Activated T-helper 1 cell treated with anti-CD3 and anti-CD28 coated beads, Interleukin-12 subunit alpha, Interleukin-12 subunit beta, Interleukin-2, Interleukin-4 antibody, amounts not matched to agents 30 ng/mL and 10 ng/mL and 1 ng/mL, durations not matched to agents 14 hours and 24 hours and 36 hours (primary cell): ENCODE results near the gene MBTD1. TPM values are rescaled to one million over a fixed set of nuclear protein-coding genes. Genes with fewer than 3 reads are reported as not detected.
A peak's percentile ranks its signal among the peaks of the same experiment; 100 is the strongest.

Experiments
- DNase-seq: peaks from one replicate; pipeline ENCODE4 v3.0.0; 2021; ENCODE audit warnings: low spot score
- H3K27ac Mint-ChIP-seq: one replicate; pipeline ENCODE4 v1.8.0; 2021; ENCODE audit warnings: mild to moderate bottlenecking, mixed read lengths
- H3K27me3 Mint-ChIP-seq: one replicate; pipeline ENCODE4 v1.8.0; 2022; ENCODE audit warnings: mild to moderate bottlenecking, moderate library complexity, mixed read lengths; ENCODE audit not compliant: insufficient read depth
- H3K36me3 Mint-ChIP-seq: one replicate; pipeline ENCODE4 v1.8.0; 2021; ENCODE audit warnings: low read depth, mixed read lengths
- H3K4me1 Mint-ChIP-seq: one replicate; pipeline ENCODE4 v1.8.0; 2021; ENCODE audit warnings: low read depth, mixed read lengths
- H3K4me3 Mint-ChIP-seq: one replicate; pipeline ENCODE4 v1.8.0; 2021; ENCODE audit warnings: mild to moderate bottlenecking, moderate library complexity, mixed read lengths
- H3K9me3 Mint-ChIP-seq: one replicate; pipeline ENCODE4 v1.8.0; 2021; ENCODE audit warnings: mixed read lengths
- intact Hi-C: fragments of 100-400 bp; cut with micrococcal nuclease; formaldehyde crosslinking; loops from one replicate; pipeline ENCODE4 v1.15.1; 2024
- total RNA-seq: library from RNA; stranded (reverse); gene quantifications from 2 replicates; pipeline ENCODE4 v1.2.3, GENCODE V29; 2022

MBTD1 gene
- total RNA-seq, 1 donor from 2014 or later: 12.0 TPM

- peaks cover 52% of the 10 kb centered on the region for H3K4me1 Mint-ChIP-seq
- no peaks in the 10 kb centered on the region for H3K9me3 Mint-ChIP-seq
- H3K27ac Mint-ChIP-seq: peak overlapping the region; percentile 85
- H3K36me3 Mint-ChIP-seq: peaks cover 34% of the 10 kb centered on the region
- no peaks in the 10 kb centered on the region for H3K27me3 Mint-ChIP-seq
- intact Hi-C loops: loop anchor here (5.0 kb wide), 2 partner anchors 261 to 1586 kb away; partner anchors contain the start of gene SPOP
- H3K4me3 Mint-ChIP-seq: peak overlapping the region; percentile 82
- DNase-seq: no peak
Observed at GRCh38 chr17:51263006-51263405, 3.2 kb upstream of the MBTD1 start.

GRCh38 chr17:51261024-51261963 lies 1.4 kb upstream of the MBTD1 start:
- intact Hi-C loops: loop anchor here (5.0 kb wide), 2 partner anchors 259 to 1584 kb away; partner anchors contain the start of gene SPOP

GRCh38 chr17:51260237-51261023 lies 581 bp upstream of the MBTD1 start, which contains the start of gene UTP18:
TSS of gene UTP18 (plus strand) at chr17:51260546. CDS start at chr17:51260585, 39 bp downstream.
- peaks cover 26% of the 10 kb centered on the region for H3K36me3 Mint-ChIP-seq
- intact Hi-C loops: loop anchor here (1.0 to 5.0 kb wide), 6 partner anchors 93 to 1583 kb away; partner anchors contain the start of genes NME1, SPAG9 and SPOP
- H3K4me3 Mint-ChIP-seq: peak within 1 kb of the TSS; percentile 88
- H3K4me1 Mint-ChIP-seq: peaks cover 60% of the 10 kb centered on the region
- no peaks in the 10 kb centered on the region for H3K27me3 Mint-ChIP-seq
- no peaks in the 10 kb centered on the region for H3K9me3 Mint-ChIP-seq
- peak within 1 kb of the TSS; percentile 97 for H3K27ac Mint-ChIP-seq
- DNase-seq: peak; percentile 93

More at GRCh38 chr17:51261024-51261963, 1.4 kb upstream of the MBTD1 start:
- Mint-ChIP-seq H3K4me1 (peaks cover 61% of the 10 kb centered on the region), H3K9me3 (no peaks in the 10 kb centered on the region), H3K36me3 (peaks cover 27% of the 10 kb centered on the region), H3K27me3 (no peaks in the 10 kb centered on the region), H3K27ac (peak overlapping the region; percentile 85), H3K4me3 (peak overlapping the region; percentile 88)
- no peak for DNase-seq

GRCh38 chr17:51258756-51259563 lies 889 bp downstream of the MBTD1 start:
- no peaks in the 10 kb centered on the region for H3K9me3 Mint-ChIP-seq
- H3K27me3 Mint-ChIP-seq: no peaks in the 10 kb centered on the region
- no peak for DNase-seq
- intact Hi-C loops: no loop called here
- H3K4me3 Mint-ChIP-seq: peak overlapping the region; percentile 81
- peak overlapping the region; percentile 83 for H3K27ac Mint-ChIP-seq
- peaks cover 28% of the 10 kb centered on the region for H3K36me3 Mint-ChIP-seq
- H3K4me1 Mint-ChIP-seq: peaks cover 69% of the 10 kb centered on the region

- Mint-ChIP-seq H3K9me3 (no peaks in the 10 kb centered on the region), H3K27me3 (no peaks in the 10 kb centered on the region), H3K36me3 (peaks cover 23% of the 10 kb centered on the region), H3K27ac (peak overlapping the region; percentile 15), H3K4me3 (peak overlapping the region; percentile 81), H3K4me1 (peaks cover 66% of the 10 kb centered on the region)
- DNase-seq: no peak
- intact Hi-C loops: no loop called here
Observed at GRCh38 chr17:51257150-51258081, 2.4 kb downstream of the MBTD1 start.

- H3K9me3 Mint-ChIP-seq: no peaks in the 10 kb centered on the region
- H3K4me1 Mint-ChIP-seq: peaks cover 61% of the 10 kb centered on the region
- H3K4me3 Mint-ChIP-seq: no peak overlapping the region
- no peaks in the 10 kb centered on the region for H3K27me3 Mint-ChIP-seq
- H3K36me3 Mint-ChIP-seq: peaks cover 23% of the 10 kb centered on the region
- intact Hi-C loops: no loop called here
- H3K27ac Mint-ChIP-seq: no peak overlapping the region
- no peak for DNase-seq
Observed at GRCh38 chr17:51256101-51256500, 3.7 kb downstream of the MBTD1 start.

- DNase-seq: no peak
- intact Hi-C loops: no loop called here
- Mint-ChIP-seq H3K27ac (no peak overlapping the region), H3K27me3 (no peaks in the 10 kb centered on the region), H3K9me3 (no peaks in the 10 kb centered on the region), H3K4me3 (no peak overlapping the region), H3K36me3 (peaks cover 26% of the 10 kb centered on the region), H3K4me1 (peaks cover 65% of the 10 kb centered on the region)
Observed at GRCh38 chr17:51255673-51256072, 4.2 kb downstream of the MBTD1 start.

GRCh38 chr17:51251010-51251409 lies 8.8 kb downstream of the MBTD1 start:
- no peaks in the 10 kb centered on the region for H3K9me3 Mint-ChIP-seq
- H3K4me1 Mint-ChIP-seq: peaks cover 32% of the 10 kb centered on the region
- no peak for DNase-seq
- intact Hi-C loops: no loop called here
- H3K36me3 Mint-ChIP-seq: peaks cover 26% of the 10 kb centered on the region
- H3K27me3 Mint-ChIP-seq: no peaks in the 10 kb centered on the region
- no peak overlapping the region for H3K4me3 Mint-ChIP-seq
- peak overlapping the region; percentile 25 for H3K27ac Mint-ChIP-seq

- peaks cover 28% of the 10 kb centered on the region for H3K4me1 Mint-ChIP-seq
- DNase-seq: no peak
- peaks cover 26% of the 10 kb centered on the region for H3K36me3 Mint-ChIP-seq
- H3K27ac Mint-ChIP-seq: no peak overlapping the region
- H3K4me3 Mint-ChIP-seq: no peak overlapping the region
- H3K27me3 Mint-ChIP-seq: no peaks in the 10 kb centered on the region
- intact Hi-C loops: no loop called here
- no peaks in the 10 kb centered on the region for H3K9me3 Mint-ChIP-seq
Observed at GRCh38 chr17:51250314-51250840, 9.5 kb downstream of the MBTD1 start.

GRCh38 chr17:51245535-51245934 lies 14.3 kb downstream of the MBTD1 start:
- intact Hi-C loops: no loop called here
- Mint-ChIP-seq H3K27me3 (no peaks in the 10 kb centered on the region), H3K4me1 (peaks cover 8% of the 10 kb centered on the region), H3K27ac (no peak overlapping the region), H3K9me3 (no peaks in the 10 kb centered on the region), H3K4me3 (no peak overlapping the region), H3K36me3 (peaks cover 7% of the 10 kb centered on the region)
- DNase-seq: no peak

GRCh38 chr17:51244041-51244440 lies 15.8 kb downstream of the MBTD1 start:
- no peak overlapping the region for H3K27ac Mint-ChIP-seq

More at GRCh38 chr17:51244041-51244440, 15.8 kb downstream of the MBTD1 start:
- H3K4me3 Mint-ChIP-seq: no peak overlapping the region
- peaks cover 7% of the 10 kb centered on the region for H3K36me3 Mint-ChIP-seq
- H3K27me3 Mint-ChIP-seq: no peaks in the 10 kb centered on the region
- no peaks in the 10 kb centered on the region for H3K9me3 Mint-ChIP-seq
- intact Hi-C loops: no loop called here
- peaks cover 8% of the 10 kb centered on the region for H3K4me1 Mint-ChIP-seq
- DNase-seq: no peak
